HFFc6 (cell line): ENCODE data around the gene C20orf144. TPM values are rescaled to one million over a fixed set of nuclear protein-coding genes. Genes with fewer than 3 reads are reported as not detected.

ENCODE experiments used
- DNase-seq: peaks from one replicate; pipeline ENCODE4 v3.0.0-alpha.2; 2018
- H3K27ac Mint-ChIP-seq: 2 replicates; pipeline ENCODE4 v1.8.0; 2020; ENCODE audit warnings: mild to moderate bottlenecking, mixed read lengths
- H3K27me3 Mint-ChIP-seq: 2 replicates; pipeline ENCODE4 v1.8.0; 2021; ENCODE audit warnings: mild to moderate bottlenecking, moderate library complexity, mixed read lengths; ENCODE audit not compliant: insufficient read depth
- H3K36me3 Mint-ChIP-seq: 2 replicates; pipeline ENCODE4 v1.8.0; 2021; ENCODE audit warnings: low read depth, mixed read lengths
- H3K4me1 Mint-ChIP-seq: 2 replicates; pipeline ENCODE4 v1.8.0; 2020; ENCODE audit warnings: low read depth, mixed read lengths
- H3K4me3 Mint-ChIP-seq: 2 replicates; pipeline ENCODE4 v1.8.0; 2020; ENCODE audit warnings: mild to moderate bottlenecking, moderate library complexity, mixed read lengths
- H3K9me3 Mint-ChIP-seq: 2 replicates; pipeline ENCODE4 v1.8.0; 2020; ENCODE audit warnings: mild to moderate bottlenecking, mixed read lengths
- CTCF ChIP-seq: fragments of 200-600 bp; sonication (generic); IDR thresholded peaks from 2 replicates; pipeline ENCODE4 v1.5.0; 2021; ENCODE audit warnings: antibody characterized with exemption, mild to moderate bottlenecking
- total RNA-seq, 6 experiments: library from RNA; stranded (reverse); fragmentation: NEBNext Ultra II Directional; extraction: Animal tissue kit (Norgen Biotek cat#: 25700); gene quantifications; 2 replicates in 1 of 6; 3 replicates in 5 of 6; pipeline ENCODE4 v1.2.3, GENCODE V29; 2021

Gene C20orf144
- total RNA-seq, 6 experiments from 2014 or later = 0.10 to 0.31 (median 0.23) TPM; not detected in 1

- TF ChIP-seq CTCF = no peak
- Mint-ChIP-seq H3K36me3 (no peaks in the 10 kb centered on the region), H3K4me1 (peaks cover 35% of the 10 kb centered on the region), H3K27ac (no peak overlapping the region), H3K27me3 (peaks cover 3% of the 10 kb centered on the region), H3K4me3 (no peak overlapping the region; the same call in 1 of the 2 replicates), H3K9me3 (no peaks in the 10 kb centered on the region)
- DNase-seq = no peak
Measured at GRCh38 chr20:33687370-33687915, 25.3 kb downstream of the C20orf144 start.

GRCh38 chr20:33687993-33688937 is 26.1 kb downstream of the C20orf144 start:
- no peaks in the 10 kb centered on the region for H3K9me3 Mint-ChIP-seq
- H3K27ac Mint-ChIP-seq = no peak overlapping the region
- no peak for TF ChIP-seq CTCF
- DNase-seq = no peak
- H3K36me3 Mint-ChIP-seq = no peaks in the 10 kb centered on the region
- peaks cover 31% of the 10 kb centered on the region for H3K4me1 Mint-ChIP-seq
- peaks cover 3% of the 10 kb centered on the region for H3K27me3 Mint-ChIP-seq
- no peak overlapping the region for H3K4me3 Mint-ChIP-seq

GRCh38 chr20:33688938-33689424 is 26.9 kb downstream of the C20orf144 start:
- no peak for DNase-seq
- peaks cover 3% of the 10 kb centered on the region for H3K27me3 Mint-ChIP-seq
- H3K4me3 Mint-ChIP-seq = no peak overlapping the region
- no peaks in the 10 kb centered on the region for H3K9me3 Mint-ChIP-seq
- H3K36me3 Mint-ChIP-seq = no peaks in the 10 kb centered on the region
- peaks cover 31% of the 10 kb centered on the region for H3K4me1 Mint-ChIP-seq
- no peak for TF ChIP-seq CTCF
- H3K27ac Mint-ChIP-seq = no peak overlapping the region

- no peaks in the 10 kb centered on the region for H3K36me3 Mint-ChIP-seq
- no peak overlapping the region for H3K27ac Mint-ChIP-seq
- peaks cover 3% of the 10 kb centered on the region for H3K27me3 Mint-ChIP-seq
- no peak for DNase-seq
- no peak overlapping the region for H3K4me3 Mint-ChIP-seq
- H3K9me3 Mint-ChIP-seq = no peaks in the 10 kb centered on the region
- no peak for TF ChIP-seq CTCF
- peaks cover 26% of the 10 kb centered on the region for H3K4me1 Mint-ChIP-seq
Measured at GRCh38 chr20:33689493-33689892, 27.4 kb downstream of the C20orf144 start.

GRCh38 chr20:33689973-33690372 is 27.8 kb downstream of the C20orf144 start:
- Mint-ChIP-seq H3K27ac (no peak overlapping the region), H3K4me3 (no peak overlapping the region), H3K27me3 (no peaks in the 10 kb centered on the region; the same call in 1 of the 2 replicates), H3K4me1 (peaks cover 22% of the 10 kb centered on the region), H3K9me3 (no peaks in the 10 kb centered on the region), H3K36me3 (no peaks in the 10 kb centered on the region)
- no peak for DNase-seq
- TF ChIP-seq CTCF = no peak
